Tongue (tissue), 2 donors: ENCODE results near the gene TMEM120A. TPM values are rescaled to one million over a fixed set of nuclear protein-coding genes. Genes with fewer than 3 reads are reported as not detected.
A peak's percentile ranks its signal among the peaks of the same experiment; 100 is the strongest.

Experiments
- DNase-seq: peaks from one replicate; pipeline ENCODE4 v3.0.0-alpha.2; 2015
- total RNA-seq: library from RNA; depleted of rRNA; stranded (reverse); fragments of >200 nt; gene quantifications from one replicate; pipeline ENCODE4 v1.2.3, GENCODE V29; 2014

The TMEM120A gene
- total RNA-seq, 1 donor from 2014 or later, result 20.0 TPM

DNA sequence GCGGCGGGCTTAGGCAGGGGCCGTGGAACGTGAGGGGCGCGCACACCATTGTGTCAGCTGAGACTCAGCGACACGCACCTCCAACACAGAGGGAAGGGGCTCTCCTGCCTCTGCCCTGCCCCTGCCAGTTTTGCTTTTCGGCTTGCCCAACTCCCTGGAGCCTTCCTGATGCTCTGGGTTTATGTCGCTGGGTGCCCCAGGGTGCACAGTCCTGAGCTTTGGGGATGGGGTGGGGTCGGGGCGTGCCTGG is 13.3 kb downstream of the TMEM120A start:
- DNase-seq, result no peak

DNA sequence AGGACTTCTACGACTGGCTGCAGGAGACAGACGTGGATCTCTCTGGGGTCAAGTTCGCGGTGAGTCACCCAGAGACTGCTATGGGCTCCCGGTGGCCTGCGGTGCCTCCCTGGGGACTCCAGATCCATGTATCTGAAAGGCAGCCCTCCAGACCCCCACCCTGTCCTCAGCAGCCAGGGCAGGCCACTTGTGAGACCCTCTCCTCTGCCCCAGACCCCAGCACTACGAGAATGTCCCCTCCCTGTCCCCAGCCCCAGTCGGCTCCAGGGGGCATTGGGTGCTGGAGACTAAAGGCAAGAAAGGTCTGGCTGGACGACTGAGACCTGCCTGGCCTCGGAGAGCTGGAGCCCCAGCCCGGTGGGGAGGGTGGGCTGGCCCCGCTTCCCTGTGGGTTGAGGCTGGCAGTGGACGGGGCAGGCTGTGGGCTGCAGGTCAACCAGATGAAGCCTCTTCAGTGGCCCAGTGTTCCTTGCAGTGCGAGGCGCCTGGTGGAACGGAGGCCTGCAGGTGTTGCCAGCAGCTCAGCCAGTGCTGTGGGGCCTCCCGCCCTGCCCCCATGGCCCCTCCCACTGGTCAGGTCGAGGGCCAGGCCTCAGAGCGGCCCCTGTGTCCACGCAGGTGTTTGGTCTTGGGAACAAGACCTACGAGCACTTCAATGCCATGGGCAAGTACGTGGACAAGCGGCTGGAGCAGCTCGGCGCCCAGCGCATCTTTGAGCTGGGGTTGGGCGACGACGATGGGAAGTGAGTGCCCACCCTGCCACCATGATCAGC is 13.8 kb downstream of the TMEM120A start:
- DNase-seq, result no peak

GRCh38 chr7:75979759-75980429 is 14.5 kb downstream of the TMEM120A start:
- no peak for DNase-seq

DNA sequence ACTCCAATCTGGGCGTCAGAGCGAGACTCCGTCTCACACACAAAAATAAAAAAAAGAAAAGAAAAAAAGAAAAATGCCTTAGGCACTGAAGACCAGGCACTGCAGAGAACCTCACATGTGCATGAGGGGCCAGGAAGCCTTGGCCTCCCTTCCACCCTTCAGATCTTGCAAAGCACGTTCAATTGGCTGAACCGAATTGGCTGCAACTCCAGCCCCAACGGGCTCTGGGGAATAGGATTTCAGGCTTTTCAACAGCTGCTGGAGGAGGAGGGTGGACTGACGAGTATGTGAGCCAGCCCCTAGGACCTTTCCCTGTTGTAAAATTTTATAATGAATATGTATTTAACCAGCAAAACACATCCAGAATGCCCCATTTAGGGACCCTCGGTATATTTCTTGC is 16.7 kb downstream of the TMEM120A start:
- peak; percentile 94 for DNase-seq

- DNase-seq, result no peak
Measured at GRCh38 chr7:75971961-75972763, 22.2 kb downstream of the TMEM120A start.

- DNase-seq, result no peak
Measured at GRCh38 chr7:75971309-75971960, 23.0 kb downstream of the TMEM120A start.

- DNase-seq, result no peak
Measured at GRCh38 chr7:75969704-75970498, 24.5 kb downstream of the TMEM120A start.

GRCh38 chr7:75969182-75969581 is 25.2 kb downstream of the TMEM120A start:
- no peak for DNase-seq

GRCh38 chr7:75968561-75969001 is 25.8 kb downstream of the TMEM120A start:
- DNase-seq, result no peak

- DNase-seq, result no peak
Measured at GRCh38 chr7:75968012-75968411, 26.4 kb downstream of the TMEM120A start.

- DNase-seq, result peak; percentile 68
Measured at GRCh38 chr7:75967487-75967997, 26.9 kb downstream of the TMEM120A start.

- DNase-seq, result no peak
Measured at GRCh38 chr7:75967055-75967454, 27.3 kb downstream of the TMEM120A start.

DNA sequence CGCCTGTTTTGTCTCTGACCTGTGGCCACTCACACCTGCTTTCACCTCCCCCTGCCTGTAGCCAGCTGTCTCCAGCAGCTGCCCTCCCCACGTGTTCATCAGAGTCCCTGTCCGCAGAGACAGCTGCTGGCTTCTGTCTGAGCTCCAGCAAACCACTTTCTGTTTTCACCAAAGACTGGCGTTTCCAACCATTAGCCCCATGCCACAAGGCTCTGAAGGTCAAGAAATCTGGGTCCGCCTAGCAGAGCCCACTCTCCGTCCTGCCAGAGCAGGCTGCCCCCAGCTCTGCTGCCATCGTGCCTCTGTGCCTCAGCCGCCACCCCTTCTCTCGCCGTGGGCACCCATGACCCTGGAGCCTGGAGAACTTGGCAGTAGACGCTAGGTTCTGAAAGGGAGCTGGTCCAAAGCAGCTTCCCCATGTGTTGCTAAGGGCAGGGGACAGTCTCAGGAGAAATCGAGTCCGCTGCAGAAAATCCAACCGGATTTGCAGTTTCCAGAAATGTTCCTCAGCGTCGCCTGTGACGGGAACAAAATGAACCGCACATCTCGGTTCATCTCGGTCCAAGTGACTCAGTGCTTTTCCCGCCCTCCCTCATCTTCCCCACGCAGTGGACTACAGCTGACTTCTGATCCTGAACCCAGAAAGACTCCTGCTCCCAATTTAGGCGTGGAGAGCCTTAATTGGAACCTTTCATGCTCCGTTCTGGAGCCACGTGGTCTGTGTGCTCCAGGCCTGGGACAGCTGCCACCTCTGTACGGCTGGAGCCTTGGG is 28.0 kb downstream of the TMEM120A start:
- peak; percentile 94 for DNase-seq

- peak; percentile 36 for DNase-seq
Measured at GRCh38 chr7:75965617-75966016, 28.8 kb downstream of the TMEM120A start.

DNA sequence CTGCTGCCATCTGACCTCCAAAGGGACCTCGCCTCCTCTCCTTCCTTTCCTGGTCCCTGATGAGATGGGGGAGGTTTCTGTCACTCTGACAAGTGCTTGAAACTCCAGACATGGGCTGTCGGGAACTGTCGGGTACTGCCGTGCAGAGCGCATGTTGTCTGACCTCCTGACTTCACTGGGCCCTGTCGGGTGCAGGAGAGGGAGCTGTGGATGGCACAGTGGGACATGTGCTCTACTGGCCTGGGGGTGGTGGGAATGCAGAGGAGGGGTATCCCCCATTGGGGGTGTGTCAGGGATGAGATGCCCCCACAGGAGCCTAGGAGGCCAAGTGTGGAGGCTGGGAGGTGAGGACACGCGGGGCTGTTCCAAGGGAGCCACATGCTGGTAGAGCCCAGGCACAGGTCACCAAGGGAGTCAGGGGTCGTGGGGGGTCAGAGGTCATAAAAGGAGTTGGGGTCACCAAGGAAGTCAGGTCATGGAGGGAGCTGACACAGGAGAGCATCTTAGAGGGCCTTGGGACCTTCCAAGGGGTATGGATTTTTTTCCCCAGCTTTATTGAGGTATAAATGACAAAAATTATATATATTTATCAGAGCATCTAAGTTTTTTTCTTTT is 30.9 kb downstream of the TMEM120A start:
- no peak for DNase-seq

DNA sequence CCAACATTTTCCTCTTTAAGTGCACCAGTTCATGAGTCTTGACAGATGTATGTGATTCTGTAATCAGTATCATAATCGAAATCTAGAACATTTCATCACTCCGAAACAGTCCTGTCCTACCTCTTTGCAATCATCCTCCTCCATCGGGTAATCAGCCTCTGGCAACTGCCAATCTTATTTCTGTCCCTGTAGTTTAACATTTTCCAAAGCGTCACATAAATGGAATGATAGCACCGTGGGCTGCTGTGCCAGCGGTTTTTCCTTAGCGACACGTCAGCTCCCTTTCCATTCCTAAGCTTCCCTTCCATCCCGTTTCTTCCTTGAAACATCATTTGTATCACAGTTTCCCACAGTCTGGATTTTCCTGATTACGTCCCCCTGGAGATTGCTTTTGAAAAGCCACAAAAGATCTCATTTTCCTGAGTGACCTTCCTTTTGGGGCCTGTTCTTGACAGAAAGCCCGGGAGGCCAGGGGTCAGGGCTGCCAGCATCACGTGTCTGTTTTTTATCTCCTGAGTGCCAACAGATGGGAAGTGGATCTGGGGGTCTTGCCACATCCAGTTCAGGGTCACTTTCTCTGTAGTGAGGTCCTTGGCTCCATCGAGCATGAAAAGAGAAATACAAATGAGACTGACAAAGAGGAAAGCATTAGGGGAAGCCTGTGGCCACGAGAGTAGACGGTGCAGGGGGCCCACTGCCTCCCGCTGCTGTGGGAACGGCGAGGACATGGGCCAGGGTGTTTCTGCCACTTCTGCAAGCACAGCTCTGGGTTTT is 31.6 kb downstream of the TMEM120A start:
- peak; percentile 28 for DNase-seq

- DNase-seq, result peak; percentile 45
Measured at GRCh38 chr7:75961218-75961617, 33.2 kb downstream of the TMEM120A start.

GRCh38 chr7:75960372-75960771 is 34.0 kb downstream of the TMEM120A start:
- DNase-seq, result no peak

DNA sequence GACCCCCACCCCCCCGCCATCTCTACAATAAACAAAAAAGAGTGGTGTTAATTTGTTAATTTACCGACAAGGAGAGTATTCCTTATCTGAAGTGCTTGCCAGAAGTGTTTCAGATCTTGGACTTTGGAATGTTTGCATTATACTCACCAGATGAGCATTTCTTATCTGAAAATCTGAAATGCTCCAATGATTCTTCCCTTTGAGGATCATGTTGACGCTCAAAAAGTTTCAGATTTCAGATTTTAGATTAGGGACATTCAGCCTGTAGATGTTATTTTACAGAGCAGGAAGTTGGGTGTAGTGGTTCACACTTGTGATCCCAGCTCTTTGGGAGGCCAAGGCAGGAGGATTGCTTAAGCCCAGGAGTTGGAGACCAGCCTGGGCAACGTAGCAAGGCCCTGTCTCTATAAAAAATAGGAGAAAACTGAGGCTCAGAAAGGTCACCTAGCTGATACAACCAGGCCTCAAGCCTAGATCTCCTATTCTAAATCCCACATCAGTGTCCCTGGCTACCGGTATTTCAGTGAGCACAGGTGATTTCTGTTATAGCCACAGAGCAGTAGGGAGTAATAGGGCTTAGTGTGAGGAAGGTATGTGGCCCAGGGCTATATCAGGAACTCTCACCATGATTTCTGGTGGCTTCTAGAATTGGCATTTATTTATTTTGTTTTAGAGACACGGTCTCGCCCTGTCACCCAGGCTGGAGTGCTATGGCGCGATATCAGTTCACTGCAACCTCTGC is 35.4 kb downstream of the TMEM120A start:
- no peak for DNase-seq
